NCI-H460 (cell line): Measurements from ENCODE around the gene UCK1. TPM values are rescaled to one million over a fixed set of nuclear protein-coding genes. Genes with fewer than 3 reads are reported as not detected.

Experiments used
- DNase-seq: peaks from one replicate; pipeline ENCODE4 v3.0.0-alpha.2; 2016; ENCODE audit warnings: low read depth; ENCODE audit errors: extremely low read depth
- total RNA-seq: library from RNA; depleted of rRNA; stranded (reverse); fragments of >200 nt; shearing (Covaris generic); gene quantifications from 2 replicates; pipeline ENCODE4 v1.2.3, GENCODE V29; 2014

UCK1 gene
- total RNA-seq, 1 experiment from 2014 or later: 18.7 TPM

GRCh38 chr9:131500377-131500776 lies 30.7 kb downstream of the UCK1 start:
- DNase-seq: no peak

DNA sequence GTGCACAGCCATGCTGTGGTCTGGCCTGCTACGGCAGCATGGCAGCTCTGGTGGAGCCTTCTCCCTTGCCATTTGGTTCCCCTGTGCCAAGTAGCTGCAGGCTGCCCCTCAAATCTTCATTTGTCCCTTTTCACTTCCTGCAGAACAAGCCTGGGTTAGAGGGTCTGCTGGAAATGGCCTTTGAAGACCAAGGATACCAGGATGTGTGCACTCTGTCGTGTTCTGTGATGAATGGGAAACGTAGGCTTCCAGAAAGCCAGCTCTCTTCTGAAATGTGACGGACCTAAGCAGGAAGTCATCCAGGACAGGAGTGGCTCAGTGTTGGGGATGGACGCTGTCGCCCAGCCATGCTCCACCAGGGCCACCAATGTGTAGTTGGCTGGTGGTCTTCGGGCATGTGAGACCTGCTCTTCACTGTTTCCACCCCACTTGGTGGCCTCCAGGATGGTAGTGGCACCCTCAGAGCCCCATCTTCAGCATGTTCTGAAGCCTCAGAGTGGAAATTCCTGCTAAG lies 31.8 kb downstream of the UCK1 start:
- DNase-seq: no peak

GRCh38 chr9:131496844-131497405 lies 34.1 kb downstream of the UCK1 start:
- DNase-seq: no peak

DNA sequence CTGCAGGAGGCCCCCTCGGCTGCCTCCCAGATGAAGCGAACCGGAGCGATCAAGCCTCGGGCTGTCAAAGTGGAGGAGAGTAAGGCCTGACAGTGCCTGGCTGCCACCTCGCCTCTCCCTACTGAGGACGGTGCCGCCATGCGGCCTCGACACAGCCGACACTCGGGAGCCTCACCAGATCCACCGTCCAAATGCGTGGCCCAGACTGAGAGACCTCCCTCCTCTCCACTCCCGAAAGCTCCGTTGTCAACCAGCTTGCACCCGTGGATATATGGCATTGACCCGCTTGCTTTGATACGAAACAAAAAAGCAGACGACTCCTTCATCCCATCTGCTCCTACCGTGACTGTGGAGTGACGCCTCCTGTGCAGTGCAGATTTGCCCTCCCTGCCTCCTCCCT lies 35.3 kb downstream of the UCK1 start:
- no peak for DNase-seq

DNA sequence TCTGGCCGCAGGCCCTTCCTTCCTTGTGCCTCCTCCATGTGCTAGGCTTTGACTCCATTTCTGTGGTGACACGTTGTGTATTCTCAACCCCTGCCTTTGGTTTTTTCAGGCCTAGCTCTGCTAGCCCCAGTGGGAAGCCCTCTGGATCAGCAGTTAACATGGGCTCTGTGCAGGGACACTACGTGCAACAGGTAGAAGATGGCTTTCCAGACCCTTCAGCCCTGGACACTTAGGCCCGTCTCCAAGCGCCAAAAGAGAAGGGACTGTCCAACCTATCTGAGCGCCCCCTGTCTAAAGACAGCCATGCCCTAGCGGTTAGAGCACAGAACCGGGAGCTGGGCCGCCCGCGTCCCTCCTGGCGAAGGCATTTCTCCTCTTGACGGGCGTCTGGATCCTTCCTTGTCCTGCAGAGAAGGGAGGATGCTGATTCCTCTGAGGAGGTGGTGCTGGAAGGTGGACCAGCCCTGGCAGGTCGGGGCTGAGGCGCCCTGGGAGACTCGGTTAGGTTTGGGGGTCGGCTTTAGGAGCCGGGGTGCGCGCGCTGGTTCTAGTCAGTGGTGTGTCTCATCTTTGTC lies 36.7 kb downstream of the UCK1 start:
- no peak for DNase-seq

DNA sequence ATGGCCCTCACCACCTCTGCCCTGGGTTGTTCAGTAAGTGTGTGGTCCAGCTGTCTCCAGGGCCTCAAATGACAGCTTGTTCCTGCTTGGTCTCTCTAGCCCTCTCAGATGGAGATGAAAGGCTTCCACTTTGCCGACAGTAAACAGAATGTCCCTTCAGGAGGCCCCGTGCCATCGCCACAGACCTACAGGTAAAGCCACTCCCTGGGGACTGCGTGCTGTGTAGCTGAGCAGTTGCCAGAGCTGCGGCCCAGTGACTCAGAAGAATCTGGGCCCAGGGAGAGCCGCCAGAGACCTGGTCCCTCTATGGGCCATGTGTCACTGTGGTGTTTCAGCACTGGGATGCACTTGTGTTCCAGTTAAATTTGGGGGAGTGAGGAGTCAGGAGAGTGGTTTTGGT lies 39.0 kb downstream of the UCK1 start:
- no peak for DNase-seq

- DNase-seq: no peak
Observed at GRCh38 chr9:131491001-131491710, 39.9 kb downstream of the UCK1 start.

DNA sequence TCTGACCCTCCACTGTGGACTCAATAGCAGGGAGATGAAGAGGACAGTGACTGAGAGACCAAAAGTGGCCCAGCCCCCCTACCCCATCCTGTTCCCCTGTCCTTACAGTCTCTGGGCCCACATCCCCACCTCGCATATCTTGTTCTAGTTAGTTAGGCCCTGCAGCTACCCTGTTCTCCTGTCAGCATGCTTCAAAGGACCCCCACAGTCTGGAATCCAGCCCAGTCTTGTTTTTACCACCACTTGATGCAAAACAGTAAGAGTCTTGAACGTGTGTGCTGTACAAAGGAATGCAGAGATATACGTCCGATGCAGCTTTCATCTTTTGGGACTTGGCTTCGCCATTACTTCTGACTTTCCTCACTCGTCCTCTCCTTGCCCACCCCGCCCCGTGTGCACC lies 40.5 kb downstream of the UCK1 start:
- no peak for DNase-seq

DNA sequence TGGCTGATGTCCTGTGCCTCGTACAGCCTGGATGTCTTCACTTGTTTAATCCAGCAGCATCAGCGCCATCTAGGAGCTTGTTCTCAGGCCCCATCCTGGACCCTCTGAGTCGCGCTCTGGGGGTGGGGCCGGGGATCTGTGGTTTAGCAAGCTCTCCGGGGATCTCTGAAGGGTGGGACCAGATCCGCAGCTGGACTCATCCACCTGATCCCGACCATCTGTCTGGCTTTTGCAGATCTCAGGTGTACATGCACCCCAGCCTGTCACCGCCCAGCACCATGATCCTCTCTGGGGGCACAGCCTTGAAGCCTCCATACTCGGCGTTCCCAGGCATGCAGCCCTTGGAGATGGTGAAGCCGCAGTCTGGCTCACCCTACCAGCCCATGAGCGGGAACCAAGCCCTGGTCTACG lies 43.4 kb downstream of the UCK1 start:
- no peak for DNase-seq

DNA sequence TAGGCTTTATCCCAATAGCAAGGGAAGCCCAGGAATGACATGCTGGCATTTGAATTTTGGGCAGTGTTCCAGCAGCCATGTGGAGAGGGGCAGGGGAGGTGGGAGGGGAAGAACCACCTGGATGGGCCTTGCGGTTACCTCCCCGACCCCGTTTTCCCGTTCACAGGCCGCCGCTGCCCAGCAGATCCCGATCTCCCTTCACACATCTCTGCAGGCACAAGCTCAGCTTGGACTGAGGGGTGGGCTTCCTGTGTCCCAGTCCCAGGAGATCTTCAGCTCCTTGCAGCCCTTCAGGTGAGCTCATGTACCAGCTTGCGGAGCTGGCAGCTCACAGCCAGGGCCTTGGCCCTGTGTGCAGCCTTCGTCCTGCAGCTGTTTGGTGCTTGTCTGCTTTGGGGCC lies 44.1 kb downstream of the UCK1 start:
- DNase-seq: no peak

- DNase-seq: no peak
Observed at GRCh38 chr9:131485728-131486422, 45.2 kb downstream of the UCK1 start.

DNA sequence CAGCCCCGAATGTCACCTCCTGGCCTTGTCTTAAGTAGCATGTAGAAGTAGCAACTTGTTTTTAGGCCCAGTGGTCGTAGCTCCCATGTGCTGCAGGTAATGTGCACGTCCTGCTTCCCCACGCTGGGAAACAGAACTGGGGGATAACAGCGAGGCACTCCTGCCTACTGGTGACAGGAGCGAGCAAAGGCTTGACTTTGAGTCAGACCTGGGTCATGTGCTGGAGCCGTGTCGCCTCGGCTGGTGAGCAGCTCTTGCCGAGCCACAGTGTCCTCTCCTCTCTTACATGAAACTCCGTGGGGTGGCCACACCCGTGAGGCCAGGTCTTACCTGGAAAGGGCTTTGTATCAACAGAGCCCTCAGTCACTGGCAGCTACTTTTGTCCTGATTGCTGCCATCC lies 45.9 kb downstream of the UCK1 start:
- no peak for DNase-seq

DNA sequence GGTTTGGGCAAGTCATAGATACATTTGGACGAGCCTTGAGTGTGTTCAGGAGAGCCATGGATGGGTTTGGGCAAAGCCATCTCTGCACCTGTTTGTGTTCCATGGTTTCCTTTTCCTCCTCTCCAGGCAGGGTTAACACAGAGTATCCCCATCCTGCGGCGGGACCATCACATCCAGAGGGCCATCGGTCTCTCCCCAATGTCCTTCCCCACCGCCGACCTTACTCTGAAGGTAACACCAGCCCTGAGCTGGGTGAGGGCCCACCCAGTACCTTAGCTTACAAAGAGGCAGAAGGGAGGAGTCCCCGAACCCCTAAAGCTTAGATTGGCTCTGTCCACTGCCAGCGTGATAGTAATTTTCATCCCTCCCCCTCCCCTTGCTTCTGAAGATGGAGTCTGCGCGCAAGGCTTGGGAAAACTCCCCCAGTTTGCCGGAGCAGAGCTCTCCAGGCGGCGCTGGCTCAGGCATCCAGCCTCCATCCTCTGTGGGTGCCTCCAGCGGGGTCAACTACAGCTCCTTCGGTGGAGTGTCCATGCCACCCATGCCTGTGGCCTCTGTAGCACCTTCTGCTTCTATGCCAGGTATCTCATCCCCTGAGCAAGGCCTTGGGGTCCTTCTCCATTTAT lies 46.4 kb downstream of the UCK1 start:
- no peak for DNase-seq

- no peak for DNase-seq
Observed at GRCh38 chr9:131484051-131484445, 47.0 kb downstream of the UCK1 start.

DNA sequence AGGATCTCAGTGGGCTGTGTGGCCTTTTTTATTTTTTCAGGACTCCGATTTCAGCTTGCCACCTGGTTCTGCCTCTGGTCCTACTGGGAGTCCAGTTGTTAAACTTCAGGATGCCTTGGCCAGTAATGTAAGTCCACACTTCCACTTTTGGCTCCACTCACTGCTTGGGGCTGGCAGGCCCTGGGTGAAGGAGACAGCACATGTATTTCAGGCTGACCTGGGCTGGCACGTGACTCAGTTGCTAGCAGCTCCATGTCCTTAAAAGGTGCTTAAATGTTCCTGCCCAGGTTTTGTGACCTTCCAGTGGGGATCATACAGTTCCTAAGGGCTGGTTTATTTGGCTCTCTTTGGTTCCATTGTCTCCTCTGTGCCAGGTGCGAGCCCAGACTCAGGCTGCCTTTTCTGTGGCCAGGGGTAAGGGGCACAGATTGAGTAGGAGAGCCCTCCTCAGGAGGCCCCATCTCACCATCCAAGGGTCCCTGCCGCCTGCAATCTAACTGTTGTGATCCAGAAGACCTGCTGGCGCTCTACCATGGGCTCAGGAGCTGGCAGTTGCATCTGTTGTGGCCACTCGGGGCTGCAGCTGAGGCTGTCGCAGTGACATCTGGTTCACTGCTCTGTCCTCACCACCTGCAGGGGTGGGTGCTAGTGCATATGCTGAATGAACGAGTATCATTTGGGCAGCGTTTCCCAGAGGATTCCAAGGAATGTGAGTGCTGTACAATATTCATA lies 47.6 kb downstream of the UCK1 start:
- no peak for DNase-seq

DNA sequence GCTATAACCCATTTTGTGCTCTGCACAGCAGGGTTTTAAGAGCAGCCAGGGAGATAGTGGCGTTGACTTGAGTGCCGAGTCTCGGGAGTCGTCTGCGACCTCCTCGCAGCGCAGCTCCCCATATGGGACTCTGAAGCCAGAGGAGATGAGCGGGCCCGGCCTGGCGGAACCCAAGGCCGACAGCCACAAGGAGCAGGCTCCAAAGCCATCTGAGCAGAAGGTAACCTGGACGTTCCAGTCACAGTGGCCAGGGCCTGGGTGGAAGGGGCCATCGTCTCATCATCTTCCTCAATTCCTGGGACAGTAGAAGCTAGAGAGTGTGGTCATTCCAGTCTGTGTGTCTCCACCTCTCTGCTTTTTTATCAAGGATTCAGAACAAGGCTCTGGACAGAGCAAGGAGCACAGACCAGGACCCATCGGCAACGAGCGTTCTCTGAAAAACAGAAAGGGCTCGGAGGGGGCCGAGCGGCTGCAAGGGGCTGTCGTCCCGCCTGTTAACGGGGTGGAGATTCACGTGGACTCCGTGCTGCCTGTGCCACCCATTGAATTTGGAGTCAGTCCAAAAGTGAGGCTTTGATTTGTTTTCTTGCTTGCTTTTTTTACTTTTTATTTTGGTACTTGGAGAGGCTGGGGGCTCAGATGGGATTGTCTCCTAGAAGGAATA lies 48.6 kb downstream of the UCK1 start:
- DNase-seq: no peak

GRCh38 chr9:131481441-131482342 lies 49.4 kb downstream of the UCK1 start:
- no peak for DNase-seq

GRCh38 chr9:131480258-131480657 lies 50.8 kb downstream of the UCK1 start:
- no peak for DNase-seq

GRCh38 chr9:131478911-131479310 lies 52.2 kb downstream of the UCK1 start:
- DNase-seq: no peak
